K562 (cell line): ENCODE results near the gene CLSTN1. TPM values are rescaled to one million over a fixed set of nuclear protein-coding genes. Genes with fewer than 3 reads are reported as not detected.

ENCODE experiments used
- BACH1 ChIP-seq: fragments of 200-800 bp; sonication (Bioruptor generic); IDR thresholded peaks from 2 replicates; pipeline ENCODE4 v1.6.1; 2016; ENCODE audit warnings: missing genetic modification characterization, missing compliant biosample characterization
- BCOR ChIP-seq: fragments of 450-650 bp; IDR thresholded peaks from 2 replicates; pipeline ENCODE4 v1.6.1; 2016
- CBFA2T2 ChIP-seq: fragments of 450-650 bp; conservative IDR thresholded peaks from 2 replicates; pipeline ENCODE4 v1.6.1; 2017; ENCODE audit warnings: mild to moderate bottlenecking
- MIER1 ChIP-seq: fragments of 450-650 bp; IDR thresholded peaks from 2 replicates; pipeline ENCODE4 v1.6.1; 2016; ENCODE audit warnings: antibody characterized with exemption, mild to moderate bottlenecking, low read depth
- PTTG1 ChIP-seq: fragments of 450-650 bp; IDR thresholded peaks from 2 replicates; pipeline ENCODE4 v1.6.1; 2016; ENCODE audit warnings: low read depth, mild to moderate bottlenecking, missing genetic modification characterization, missing compliant biosample characterization
- polyA plus RNA-seq, 8 experiments: library from polyadenylated mRNA; depleted of rRNA in 4 of 8; stranded (reverse) in 5 of 8; unstranded in 3 of 8; fragments of >200 nt; fragmentation: Nextera tagmentation in 2 of 8; fragmentation: Illumina TruSeq in 1 of 8; extraction: Ambion mirVana in 2 of 8; extraction: Trizol in 1 of 8; gene quantifications; 2 replicates each; pipeline versions ENCODE4 v1.2.1 to v1.2.3, GENCODE V29; 2011 to 2014; ENCODE audit warnings: inconsistent platforms in 1 of 8, missing spikeins in 1 of 8
- total RNA-seq, 7 experiments: library from RNA; depleted of rRNA in 6 of 7; stranded (reverse); fragments of >200 nt in 6 of 7; fragmentation: Illumina TruSeq in 2 of 7; extraction: Trizol in 2 of 7; gene quantifications; 2 replicates each; pipeline versions ENCODE4 v1.2.1 to v1.2.3, GENCODE V29; 2011 to 2021; ENCODE audit warnings: low replicate concordance in 1 of 7
- TF ChIP-seq, protein P1 (sequence below): fragments of 250-450 bp; sonication (Bioruptor Pico); IDR thresholded peaks from 2 replicates; pipeline ENCODE4 v1.8.0; 2022; ENCODE audit warnings: inconsistent platforms
- TF ChIP-seq, protein P2 (sequence below), 2 experiments: fragments of 450-650 bp; conservative IDR thresholded peaks; 2 replicates each; pipeline ENCODE4 v1.6.1; 2017; ENCODE audit warnings: mild to moderate bottlenecking in 2 of 2, moderate library complexity in 2 of 2

Gene CLSTN1
- total and polyA plus RNA-seq, 9 of the 15 experiments (the other 6 are each of a cell fraction or from before 2014, with no cell fraction given) = 1.1 to 32.5 (median 13.3) TPM

DNA sequence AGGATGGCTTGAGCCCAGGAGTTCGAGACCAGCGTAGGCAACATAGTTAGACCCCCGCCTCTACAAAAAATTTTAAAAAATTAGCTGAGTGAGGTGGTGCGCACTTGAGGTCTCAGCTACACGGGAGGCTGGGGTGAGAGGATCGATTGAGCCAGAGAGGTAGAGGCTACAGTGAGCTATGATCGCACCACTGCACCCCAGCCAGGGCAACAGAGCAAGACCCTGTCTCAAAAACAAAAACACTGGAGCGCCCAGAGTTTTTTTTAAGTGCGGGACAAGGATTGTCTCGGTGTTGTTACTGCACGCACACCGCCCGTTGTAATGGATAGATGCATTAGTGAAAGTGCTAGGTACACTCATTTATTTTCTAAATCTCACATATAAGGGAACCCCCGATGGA is 135.2 kb downstream of the CLSTN1 start (continued):
- TF ChIP-seq BCOR = peak; percentile 13; the same call in 1 of the 2 replicates
- no peak for TF ChIP-seq BACH1
- TF ChIP-seq, protein P1, sequence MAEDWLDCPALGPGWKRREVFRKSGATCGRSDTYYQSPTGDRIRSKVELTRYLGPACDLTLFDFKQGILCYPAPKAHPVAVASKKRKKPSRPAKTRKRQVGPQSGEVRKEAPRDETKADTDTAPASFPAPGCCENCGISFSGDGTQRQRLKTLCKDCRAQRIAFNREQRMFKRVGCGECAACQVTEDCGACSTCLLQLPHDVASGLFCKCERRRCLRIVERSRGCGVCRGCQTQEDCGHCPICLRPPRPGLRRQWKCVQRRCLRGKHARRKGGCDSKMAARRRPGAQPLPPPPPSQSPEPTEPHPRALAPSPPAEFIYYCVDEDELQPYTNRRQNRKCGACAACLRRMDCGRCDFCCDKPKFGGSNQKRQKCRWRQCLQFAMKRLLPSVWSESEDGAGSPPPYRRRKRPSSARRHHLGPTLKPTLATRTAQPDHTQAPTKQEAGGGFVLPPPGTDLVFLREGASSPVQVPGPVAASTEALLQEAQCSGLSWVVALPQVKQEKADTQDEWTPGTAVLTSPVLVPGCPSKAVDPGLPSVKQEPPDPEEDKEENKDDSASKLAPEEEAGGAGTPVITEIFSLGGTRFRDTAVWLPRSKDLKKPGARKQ (CRISPR knock-in tag) = 0 out of 2 replicates have a peak, but pooled peaks have one; percentile 51
- TF ChIP-seq MIER1 = no peak
- TF ChIP-seq, protein P2, sequence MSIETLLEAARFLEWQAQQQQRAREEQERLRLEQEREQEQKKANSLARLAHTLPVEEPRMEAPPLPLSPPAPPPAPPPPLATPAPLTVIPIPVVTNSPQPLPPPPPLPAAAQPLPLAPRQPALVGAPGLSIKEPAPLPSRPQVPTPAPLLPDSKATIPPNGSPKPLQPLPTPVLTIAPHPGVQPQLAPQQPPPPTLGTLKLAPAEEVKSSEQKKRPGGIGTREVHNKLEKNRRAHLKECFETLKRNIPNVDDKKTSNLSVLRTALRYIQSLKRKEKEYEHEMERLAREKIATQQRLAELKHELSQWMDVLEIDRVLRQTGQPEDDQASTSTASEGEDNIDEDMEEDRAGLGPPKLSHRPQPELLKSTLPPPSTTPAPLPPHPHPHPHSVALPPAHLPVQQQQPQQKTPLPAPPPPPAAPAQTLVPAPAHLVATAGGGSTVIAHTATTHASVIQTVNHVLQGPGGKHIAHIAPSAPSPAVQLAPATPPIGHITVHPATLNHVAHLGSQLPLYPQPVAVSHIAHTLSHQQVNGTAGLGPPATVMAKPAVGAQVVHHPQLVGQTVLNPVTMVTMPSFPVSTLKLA (conservative IDR thresholded peaks at IDR 0.05) = no peak
- TF ChIP-seq PTTG1 (tag) = no peak
- no peak for TF ChIP-seq CBFA2T2
